Transverse colon (tissue), 4 donors: Measurements from ENCODE around the gene ITPKB. TPM values are rescaled to one million over a fixed set of nuclear protein-coding genes. Genes with fewer than 3 reads are reported as not detected.

Source experiments
- DNase-seq: peaks from one replicate; pipeline ENCODE4 v3.0.0-alpha.2; 2019
- H3K27ac ChIP-seq, 4 donors: fragments of 200-600 bp; sonication (generic); 2 replicates each; pipeline ENCODE4 v1.5.1; 2016 to 2018; ENCODE audit warnings: inconsistent platforms in 4 of 4
- H3K27me3 ChIP-seq: fragments of 200-600 bp; sonication (generic); 2 replicates; pipeline ENCODE4 v1.5.1; 2017; ENCODE audit warnings: inconsistent platforms
- H3K36me3 ChIP-seq, 4 donors: fragments of 200-600 bp; sonication (generic); 2 replicates each; pipeline ENCODE4 v1.5.1; 2017 to 2019; ENCODE audit warnings: inconsistent platforms in 4 of 4
- H3K4me1 ChIP-seq, 4 donors: fragments of 200-600 bp; sonication (generic); 2 replicates each; pipeline ENCODE4 v1.5.1; 2017 to 2020; ENCODE audit warnings: inconsistent platforms in 4 of 4
- H3K4me3 ChIP-seq, 4 donors: fragments of 200-600 bp; sonication (generic); 1 replicate in 1 of 4; 2 replicates in 3 of 4; pipeline versions ENCODE4 v1.5.1 to v1.6.1; 2017 to 2019; ENCODE audit warnings: inconsistent platforms in 4 of 4
- H3K9me3 ChIP-seq, 2 donors: fragments of 200-600 bp; sonication (generic); 2 replicates each; pipeline ENCODE4 v1.5.1; 2017 to 2019; ENCODE audit warnings: inconsistent platforms in 2 of 2
- EP300 ChIP-seq: sonication (generic); formaldehyde crosslinking; IDR thresholded peaks from one replicate; pipeline ENCODE4 v1.6.1; 2017; ENCODE audit warnings: antibody characterized with exemption, low read depth
- POLR2A ChIP-seq: fragments of 450-650 bp; IDR thresholded peaks from one replicate; pipeline ENCODE4 v1.6.1; 2016; ENCODE audit warnings: antibody characterized with exemption, mild to moderate bottlenecking, moderate library complexity
- POLR2AphosphoS5 ChIP-seq, 3 donors: sonication (generic); formaldehyde crosslinking; IDR thresholded peaks; one replicate each; pipeline ENCODE4 v1.6.1; 2016; ENCODE audit warnings: antibody characterized with exemption in 3 of 3
- WGBS, 2 donors: methylation state at CpG; one replicate each; pipeline ENCODE4 v1.1.5; 2018; ENCODE audit warnings: low coverage in 1 of 2; 5-methylcytosine and 5-hydroxymethylcytosine counted together
- in situ Hi-C, 4 donors: fragments of 200-750 bp; cut with MboI; loops; one replicate each; pipeline versions ENCODE4 v1.15.0 to v1.15.1; 2017; ENCODE audit warnings: low sequenced_read_pairs in 3 of 4, low pct_ligation_motif_present in 1 of 4, low pct_unique_long_range_greater_than_20kb in 1 of 4
- intact Hi-C: fragments of 100-400 bp; cut with DNase I; formaldehyde crosslinking; loops from one replicate; pipeline ENCODE4 v1.15.1; 2023; ENCODE audit warnings: low total_unique reads
- total RNA-seq, 4 donors: library from RNA; depleted of rRNA; stranded (reverse); fragments of >200 nt; gene quantifications; one replicate each; pipeline ENCODE4 v1.1.0, GENCODE V29; 2016
- TF ChIP-seq, protein P1 (sequence below), 5 experiments: fragments of 200-600 bp in 3 of 5; fragments of 450-650 bp in 2 of 5; sonication (generic) in 3 of 5; IDR thresholded peaks; 1 replicate in 2 of 5; 2 replicates in 3 of 5; pipeline ENCODE4 v1.5.1; 2016 to 2017; ENCODE audit warnings: antibody characterized with exemption in 5 of 5, inconsistent platforms in 3 of 5, mild to moderate bottlenecking in 2 of 5, moderate library complexity in 1 of 5

Gene ITPKB
- total RNA-seq, 4 donors from 2014 or later, result 14.3 to 57.6 (median 23.7) TPM

DNA sequence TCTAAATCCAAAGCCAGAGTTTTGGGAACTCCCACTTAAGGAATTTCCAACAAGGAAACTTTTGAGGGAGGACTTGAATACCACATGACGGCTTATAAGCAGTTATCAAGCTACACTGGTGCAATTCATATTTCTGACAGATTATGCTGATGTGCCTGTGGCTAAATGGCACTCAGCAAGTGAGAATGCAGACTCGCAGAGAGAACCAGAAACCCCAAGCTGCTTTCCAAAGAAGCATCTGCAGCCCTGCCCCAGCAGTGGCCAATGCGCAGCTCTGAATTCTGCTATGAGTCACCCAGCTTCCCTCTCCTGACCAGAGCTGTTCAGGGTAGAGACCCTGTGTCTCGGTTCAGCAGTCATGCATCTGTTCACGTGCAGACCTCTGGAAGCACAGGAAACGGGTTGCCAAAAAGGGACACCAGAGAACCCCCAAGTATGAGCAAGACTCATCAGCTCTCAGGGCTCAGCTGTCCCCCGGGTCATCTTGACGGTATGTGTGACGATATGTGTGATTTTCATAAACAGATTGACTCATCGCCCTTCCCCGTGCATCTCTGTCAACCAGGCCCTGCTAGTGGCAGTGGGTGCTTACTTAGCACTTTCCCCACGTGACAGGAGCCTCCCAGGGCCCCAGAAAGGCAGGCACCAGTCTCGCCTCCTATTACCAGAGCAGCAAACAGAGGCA, 76.3 kb downstream of the ITPKB start:
- Histone ChIP-seq H3K9me3 (no peaks in the 10 kb centered on the region), H3K4me1 (peaks cover 37 to 87% (median 62%) of the 10 kb centered on the region in 4 donors), H3K36me3 (no peaks in the 10 kb centered on the region), H3K27ac (no peak overlapping the region), H3K4me3 (no peak overlapping the region), H3K27me3 (no peaks in the 10 kb centered on the region)
- TF ChIP-seq, protein P1, sequence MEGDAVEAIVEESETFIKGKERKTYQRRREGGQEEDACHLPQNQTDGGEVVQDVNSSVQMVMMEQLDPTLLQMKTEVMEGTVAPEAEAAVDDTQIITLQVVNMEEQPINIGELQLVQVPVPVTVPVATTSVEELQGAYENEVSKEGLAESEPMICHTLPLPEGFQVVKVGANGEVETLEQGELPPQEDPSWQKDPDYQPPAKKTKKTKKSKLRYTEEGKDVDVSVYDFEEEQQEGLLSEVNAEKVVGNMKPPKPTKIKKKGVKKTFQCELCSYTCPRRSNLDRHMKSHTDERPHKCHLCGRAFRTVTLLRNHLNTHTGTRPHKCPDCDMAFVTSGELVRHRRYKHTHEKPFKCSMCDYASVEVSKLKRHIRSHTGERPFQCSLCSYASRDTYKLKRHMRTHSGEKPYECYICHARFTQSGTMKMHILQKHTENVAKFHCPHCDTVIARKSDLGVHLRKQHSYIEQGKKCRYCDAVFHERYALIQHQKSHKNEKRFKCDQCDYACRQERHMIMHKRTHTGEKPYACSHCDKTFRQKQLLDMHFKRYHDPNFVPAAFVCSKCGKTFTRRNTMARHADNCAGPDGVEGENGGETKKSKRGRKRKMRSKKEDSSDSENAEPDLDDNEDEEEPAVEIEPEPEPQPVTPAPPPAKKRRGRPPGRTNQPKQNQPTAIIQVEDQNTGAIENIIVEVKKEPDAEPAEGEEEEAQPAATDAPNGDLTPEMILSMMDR (IDR thresholded peaks at IDR 0.05), result no peak
- TF ChIP-seq POLR2A, result peak; percentile 31
- peak; percentile 44 to 65 (median 61) for TF ChIP-seq POLR2AphosphoS5 (IDR thresholded peaks at IDR 0.05)
- TF ChIP-seq EP300, result peak; percentile 81
- in situ Hi-C loops (no loop called here), intact Hi-C loops (no loop called here)
- DNase-seq, result peak; percentile 79
- 0 to 53% methylated on average over 1 to 13 of the region's 13 CpGs for WGBS, 2 donors

DNA sequence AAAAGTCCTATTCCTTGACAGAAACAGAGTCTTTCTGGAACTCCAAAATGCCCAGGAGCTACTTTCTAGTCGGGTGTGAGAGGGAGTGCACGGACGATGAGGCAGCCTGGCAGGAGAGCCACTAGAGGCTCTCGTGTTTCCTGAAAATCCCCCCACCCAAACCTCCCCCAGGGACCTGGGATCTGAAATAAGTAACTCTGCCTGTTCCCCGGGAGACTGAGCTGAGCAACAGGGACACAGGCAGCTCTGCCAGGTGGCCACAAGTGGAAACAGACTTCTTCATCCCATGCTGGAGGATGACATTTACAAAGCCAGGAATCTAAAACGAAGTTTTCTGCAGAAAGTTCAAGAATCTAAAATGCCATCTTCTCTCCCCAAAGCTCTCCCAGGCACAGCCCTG, 77.1 kb downstream of the ITPKB start:
- Histone ChIP-seq H3K36me3 (no peaks in the 10 kb centered on the region), H3K4me1 (peaks cover 40 to 87% (median 66%) of the 10 kb centered on the region in 4 donors), H3K4me3 (no peak overlapping the region), H3K27ac (no peak overlapping the region), H3K27me3 (no peaks in the 10 kb centered on the region), H3K9me3 (no peaks in the 10 kb centered on the region)
- DNase-seq, result no peak
- 55% methylated on average over 6 of the region's 6 CpGs; no CpG with 5 or more reads in 1 of the 2 donors for WGBS, 2 donors
- TF ChIP-seq EP300 (no peak), POLR2AphosphoS5 (IDR thresholded peaks at IDR 0.05) (no peak), POLR2A (no peak)
- TF ChIP-seq, protein P1 (IDR thresholded peaks at IDR 0.05), result no peak
- intact Hi-C loops (no loop called here), in situ Hi-C loops (no loop called here)

DNA sequence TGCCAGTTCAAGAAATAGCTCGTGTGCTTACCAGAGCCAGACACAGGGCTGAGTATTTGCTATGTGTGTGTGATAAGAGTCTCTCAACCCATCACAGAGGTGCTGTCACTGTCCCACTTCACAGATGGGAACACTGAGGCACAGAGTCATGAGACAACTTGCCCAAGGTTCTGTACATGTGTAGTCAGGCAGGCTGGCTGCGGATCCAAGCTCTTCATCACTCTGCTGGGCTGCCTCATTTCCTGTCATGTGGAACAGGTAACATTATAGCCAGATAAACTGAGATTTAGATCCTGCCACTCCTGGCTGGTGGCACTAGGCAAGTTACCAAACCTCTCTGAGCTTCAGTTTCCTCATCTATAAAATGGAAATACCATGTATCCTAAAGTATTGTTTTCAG, 77.8 kb downstream of the ITPKB start:
- intact Hi-C loops, result no loop called here
- Histone ChIP-seq H3K27me3 (no peaks in the 10 kb centered on the region), H3K36me3 (no peaks in the 10 kb centered on the region), H3K9me3 (no peaks in the 10 kb centered on the region), H3K4me3 (no peak overlapping the region), H3K27ac (no peak overlapping the region), H3K4me1 (peaks cover 47 to 92% (median 69%) of the 10 kb centered on the region in 4 donors)
- WGBS, 2 donors, result 86% methylated on average over 2 of the region's 2 CpGs; no CpG with 5 or more reads in 1 of the 2 donors
- TF ChIP-seq, protein P1 (IDR thresholded peaks at IDR 0.05), result no peak
- TF ChIP-seq EP300 (no peak), POLR2A (no peak), POLR2AphosphoS5 (IDR thresholded peaks at IDR 0.05) (no peak)
- in situ Hi-C loops, result no loop called here
- DNase-seq, result no peak

DNA sequence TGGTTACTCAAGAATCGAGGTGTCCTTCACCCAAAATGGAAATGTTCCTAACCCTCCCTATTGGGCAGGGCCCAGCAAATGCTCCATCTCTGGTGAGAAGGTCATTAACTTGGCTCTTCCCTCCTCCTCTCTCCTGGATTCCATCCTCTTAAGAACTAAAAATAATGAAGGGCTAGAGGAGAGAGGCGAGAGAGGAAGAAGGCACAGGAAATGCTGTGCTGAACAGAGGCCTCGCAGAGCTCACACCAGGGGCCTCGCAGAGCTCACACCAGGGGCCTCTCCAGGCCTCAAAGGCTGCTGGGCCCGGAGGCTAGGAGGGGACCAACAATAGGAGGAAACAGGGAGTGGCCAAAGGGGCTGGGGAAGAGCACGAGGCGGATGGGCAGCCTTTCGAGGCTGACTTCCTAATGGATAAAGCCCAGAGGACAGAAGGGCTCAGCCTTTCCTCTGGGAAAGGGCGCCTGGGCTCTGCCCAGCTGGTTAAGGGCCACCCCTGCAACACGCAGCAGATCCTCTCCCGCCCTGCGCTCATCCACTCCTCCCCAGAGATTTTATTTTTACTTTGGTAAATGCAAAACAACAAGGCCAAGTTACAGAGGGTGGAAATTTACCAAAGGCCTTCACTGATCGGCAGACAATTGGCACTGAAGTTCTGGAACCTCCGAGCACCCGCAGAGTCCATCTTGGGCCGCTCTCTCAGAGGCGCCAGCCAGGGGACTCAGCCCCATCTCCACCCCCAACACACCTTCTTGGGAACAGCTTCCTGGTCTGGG, 78.5 kb downstream of the ITPKB start:
- H3K4me1 ChIP-seq, result peaks cover 54 to 97% (median 72%) of the 10 kb centered on the region in 4 donors
- DNase-seq, result no peak
- H3K27ac ChIP-seq, result no peak overlapping the region
- WGBS, 2 donors, result 52 to 68% methylated on average over 4 to 17 of the region's 17 CpGs
- TF ChIP-seq, protein P1 (IDR thresholded peaks at IDR 0.05), result no peak
- TF ChIP-seq POLR2AphosphoS5 (IDR thresholded peaks at IDR 0.05) (no peak), EP300 (no peak), POLR2A (no peak)
- H3K9me3 ChIP-seq, result no peaks in the 10 kb centered on the region
- in situ Hi-C loops, result no loop called here
- no peaks in the 10 kb centered on the region for H3K36me3 ChIP-seq
- no peak overlapping the region for H3K4me3 ChIP-seq
- intact Hi-C loops, result no loop called here
- H3K27me3 ChIP-seq, result no peaks in the 10 kb centered on the region
